GM21825 (cell line): Measurements from ENCODE around the gene AUH.
"Not testable (repeated sequence)": the region's sequence is repeated elsewhere in the genome, so short reads cannot be mapped to it uniquely, and the experiment has no call there.

Experiments
- ATAC-seq: cut with Tn5 transposase; IDR thresholded peaks from one replicate; pipeline ENCODE4 v1.9.1; 2021; ENCODE audit warnings: mild to moderate bottlenecking, moderate library complexity; ENCODE audit not compliant: unreplicated experiment

The AUH gene, protein sequence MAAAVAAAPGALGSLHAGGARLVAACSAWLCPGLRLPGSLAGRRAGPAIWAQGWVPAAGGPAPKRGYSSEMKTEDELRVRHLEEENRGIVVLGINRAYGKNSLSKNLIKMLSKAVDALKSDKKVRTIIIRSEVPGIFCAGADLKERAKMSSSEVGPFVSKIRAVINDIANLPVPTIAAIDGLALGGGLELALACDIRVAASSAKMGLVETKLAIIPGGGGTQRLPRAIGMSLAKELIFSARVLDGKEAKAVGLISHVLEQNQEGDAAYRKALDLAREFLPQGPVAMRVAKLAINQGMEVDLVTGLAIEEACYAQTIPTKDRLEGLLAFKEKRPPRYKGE

DNA sequence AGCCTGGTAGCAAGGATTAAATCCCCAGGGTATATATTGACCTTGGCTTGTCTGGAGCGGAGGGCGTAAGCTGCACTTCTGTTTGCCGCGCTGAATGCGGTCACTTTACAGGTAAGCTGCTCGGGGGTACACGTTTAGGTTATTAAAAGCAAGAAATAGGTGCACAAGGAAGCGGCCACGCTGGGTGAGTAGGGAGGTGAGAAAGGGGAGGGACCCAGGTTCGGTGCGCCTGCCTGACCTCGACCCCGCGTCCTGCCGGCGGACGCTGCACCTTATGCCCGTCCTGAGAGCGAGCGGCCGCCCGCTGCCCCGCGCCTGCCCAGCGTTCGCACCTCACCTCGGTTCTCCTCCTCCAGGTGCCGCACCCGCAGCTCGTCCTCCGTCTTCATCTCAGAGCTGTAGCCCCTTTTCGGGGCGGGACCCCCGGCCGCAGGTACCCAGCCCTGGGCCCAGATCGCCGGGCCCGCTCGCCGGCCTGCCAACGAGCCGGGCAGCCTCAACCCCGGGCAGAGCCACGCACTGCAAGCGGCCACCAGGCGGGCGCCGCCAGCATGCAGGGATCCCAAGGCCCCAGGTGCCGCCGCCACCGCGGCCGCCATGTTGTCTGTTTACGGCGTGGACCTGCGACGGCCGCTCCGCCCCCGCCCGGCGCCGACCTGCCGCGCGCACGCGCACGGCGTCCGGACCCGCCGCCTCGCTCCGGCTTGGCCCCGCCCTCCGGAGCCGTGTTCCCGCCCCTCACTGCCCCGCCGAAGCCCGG is at the start of gene AUH:
AUH (minus strand) TSS at position 628 of the 760 bp plus-strand sequence; CDS start at position 599, 29 bp downstream.
- peak; percentile 86 for ATAC-seq

DNA sequence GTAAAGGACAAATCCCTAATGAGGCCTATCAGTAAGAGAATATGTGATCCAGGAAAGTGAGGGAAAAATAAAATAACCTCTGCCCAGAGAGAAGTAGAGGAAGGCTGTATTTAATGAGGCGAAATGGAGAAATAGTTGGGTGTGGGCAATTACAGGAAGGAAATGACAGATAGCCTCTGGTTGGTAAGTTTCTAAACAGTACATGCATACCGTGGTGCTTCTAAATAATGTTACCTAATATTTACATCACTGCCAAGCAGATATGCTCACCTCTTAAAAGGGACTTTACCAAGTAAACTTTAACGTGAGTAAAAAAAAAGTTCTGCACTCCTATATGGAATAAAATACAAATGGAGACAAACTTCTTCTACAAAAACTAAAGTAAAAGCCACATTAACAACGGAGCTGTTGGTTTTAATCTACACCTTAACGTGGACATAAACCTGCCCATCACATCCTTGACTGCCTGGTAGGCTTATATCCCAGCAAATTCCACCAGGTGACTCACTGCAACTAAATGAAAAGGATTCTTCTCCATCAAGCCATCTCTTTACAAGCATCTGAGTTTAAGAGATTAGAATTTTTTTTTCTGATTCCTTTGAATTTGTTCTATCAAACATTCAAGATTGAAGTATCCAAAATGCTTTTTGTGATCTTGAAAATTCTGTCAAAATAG is 49.5 kb upstream of the AUH start:
- ATAC-seq = no peak

DNA sequence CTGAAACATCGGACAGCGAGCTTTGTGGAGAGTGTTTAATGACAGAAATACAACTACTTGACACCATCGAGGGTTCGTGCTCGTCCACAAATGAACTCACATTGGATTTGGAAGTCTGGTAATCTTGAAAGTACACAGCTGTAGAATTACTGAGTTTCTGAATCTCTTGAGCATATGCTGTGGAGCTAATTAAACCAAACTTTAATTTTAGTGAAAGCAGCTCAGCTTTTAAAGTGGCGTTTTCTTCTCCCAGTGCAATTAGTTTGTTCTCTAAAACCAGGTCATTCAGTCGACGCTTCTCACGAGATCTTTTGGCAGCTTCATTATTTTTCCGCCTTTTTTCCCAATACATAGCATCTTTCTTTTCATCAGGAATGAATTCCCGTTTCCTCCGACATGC is 48.4 kb upstream of the AUH start:
- no peak for ATAC-seq

DNA sequence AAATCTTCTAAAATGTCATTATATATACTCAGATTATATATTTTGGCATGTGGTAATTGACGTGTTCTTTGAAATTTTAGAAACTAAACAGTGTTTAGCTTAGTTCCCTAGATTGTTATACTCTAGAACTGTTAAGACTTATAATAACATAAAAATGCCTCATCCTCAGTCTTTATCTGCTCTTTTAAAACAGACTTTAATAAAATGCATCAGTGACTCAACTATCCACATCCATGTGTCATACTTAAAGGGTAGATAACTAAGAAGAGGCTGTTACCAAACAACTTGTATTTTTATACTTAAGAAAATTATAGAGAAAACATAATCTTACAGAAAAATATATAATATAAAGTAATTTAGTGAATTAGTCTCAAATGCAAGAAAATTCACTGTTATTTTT is 46.8 kb upstream of the AUH start:
- ATAC-seq = no peak

DNA sequence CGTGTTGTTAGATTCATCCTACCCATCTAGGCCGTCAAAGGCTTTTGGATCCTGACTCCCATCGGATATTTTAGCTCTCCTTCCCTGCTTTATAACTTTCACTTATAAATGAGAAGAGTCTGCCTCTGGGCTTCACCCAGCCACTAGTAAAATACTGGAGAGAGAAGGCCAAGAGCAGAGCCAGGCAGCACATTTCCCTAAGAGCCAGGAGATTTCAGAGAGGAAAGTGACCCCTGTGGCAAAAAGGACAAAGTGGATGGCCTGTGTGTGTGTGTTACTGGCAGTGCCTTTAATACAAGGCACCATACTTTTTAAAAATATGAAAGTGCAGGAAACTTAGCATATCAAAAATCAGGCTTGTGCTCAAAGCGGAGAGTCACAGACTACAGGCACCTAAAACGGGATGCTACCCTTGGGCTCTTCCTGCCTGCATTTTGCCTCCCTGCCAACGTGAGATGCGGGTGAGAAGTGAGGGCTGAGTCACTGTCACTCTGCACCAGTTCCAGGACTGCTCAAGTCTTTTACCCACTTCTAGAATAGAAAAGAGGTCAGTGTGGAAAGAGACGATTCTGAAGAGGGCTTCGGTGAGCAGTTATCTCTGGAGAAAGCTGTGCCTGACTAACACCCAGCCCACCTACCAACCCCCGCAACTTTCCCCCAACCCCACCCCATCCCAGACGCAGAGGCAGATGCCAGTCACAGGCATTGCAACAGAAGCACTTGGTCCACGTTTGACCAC is 46.0 kb upstream of the AUH start:
- ATAC-seq = no peak

DNA sequence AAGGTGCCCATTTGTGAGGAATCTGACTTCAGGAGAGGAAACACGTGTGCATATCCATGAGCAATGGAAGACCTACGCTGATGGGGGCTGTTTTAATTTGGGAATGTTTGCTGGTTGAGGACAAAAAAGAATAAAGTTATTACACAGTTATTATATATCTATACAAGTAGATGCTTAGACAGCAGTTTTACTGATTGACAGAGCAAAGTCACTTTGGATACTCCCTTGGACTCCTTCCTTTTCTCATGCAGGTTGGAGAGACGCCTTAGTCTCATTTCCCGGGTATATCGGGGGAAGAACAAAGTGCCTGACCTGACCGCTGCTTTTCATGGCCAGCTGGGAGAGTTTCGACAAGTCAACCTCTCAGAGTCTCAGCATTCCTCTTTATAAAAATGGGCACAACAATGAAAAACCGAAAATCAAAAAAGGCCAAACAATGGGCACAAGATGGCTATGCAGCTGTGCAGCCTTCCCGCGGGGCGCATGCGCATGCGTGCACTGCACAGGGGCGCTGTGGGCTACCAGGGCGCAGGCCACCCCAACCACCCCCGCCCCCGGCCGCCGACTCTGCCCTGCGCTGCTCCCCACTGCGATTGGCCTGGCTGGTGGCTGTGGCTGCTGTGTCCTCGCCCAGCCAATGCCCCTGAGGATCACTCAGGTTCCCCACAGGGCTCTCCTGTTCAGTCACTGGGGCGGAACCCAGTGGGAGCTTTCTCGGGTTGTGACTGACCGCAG is 43.8 kb upstream of the AUH start:
- ATAC-seq = no peak

DNA sequence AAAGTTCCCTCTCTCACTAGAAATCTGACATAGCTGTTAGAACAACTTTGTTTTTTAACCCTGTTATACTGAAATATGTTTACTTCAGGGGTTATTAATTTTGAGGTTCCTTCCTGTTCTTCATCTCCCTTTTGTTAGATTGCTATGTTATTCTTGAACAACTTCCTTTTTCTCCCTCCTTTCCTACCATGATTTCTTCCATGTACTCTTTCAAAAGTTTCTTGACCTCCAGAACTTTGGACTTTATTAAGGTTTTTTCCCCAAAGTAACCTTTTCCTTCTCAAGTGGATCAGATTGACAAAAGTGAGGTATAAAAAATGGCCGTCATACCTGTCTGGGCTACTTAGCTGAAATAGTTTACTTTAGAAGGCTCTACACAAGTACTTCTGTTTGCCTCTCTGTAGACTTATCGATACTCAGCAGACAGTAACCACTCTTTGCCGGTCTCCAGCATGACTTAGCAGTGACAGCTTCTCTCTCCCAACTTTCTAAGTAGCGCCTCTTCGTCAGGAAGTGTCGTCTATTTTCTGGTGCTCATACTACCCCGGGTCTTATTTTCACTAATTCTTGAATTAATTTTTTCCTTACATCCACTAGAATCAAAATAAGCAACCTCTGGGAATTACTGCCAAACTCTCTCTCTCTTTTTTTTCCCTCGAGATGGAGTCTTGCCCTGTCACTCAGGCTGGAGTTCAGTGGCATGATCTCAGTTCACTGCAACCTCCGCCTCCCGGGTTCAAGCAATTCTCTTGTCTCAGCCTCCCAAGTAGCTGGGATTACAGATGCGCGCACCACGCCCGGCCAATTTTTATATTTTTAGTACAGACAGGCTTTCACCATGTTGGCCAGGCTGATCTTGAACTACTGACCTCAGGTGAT is 42.2 kb upstream of the AUH start:
- ATAC-seq = no peak

GRCh38 chr9:91398926-91399325 is 37.2 kb upstream of the AUH start:
- no peak for ATAC-seq

GRCh38 chr9:91395553-91396471 is 34.1 kb upstream of the AUH start:
- ATAC-seq = peak; percentile 80

- no peak for ATAC-seq
Measured at GRCh38 chr9:91395106-91395552, 33.4 kb upstream of the AUH start.

DNA sequence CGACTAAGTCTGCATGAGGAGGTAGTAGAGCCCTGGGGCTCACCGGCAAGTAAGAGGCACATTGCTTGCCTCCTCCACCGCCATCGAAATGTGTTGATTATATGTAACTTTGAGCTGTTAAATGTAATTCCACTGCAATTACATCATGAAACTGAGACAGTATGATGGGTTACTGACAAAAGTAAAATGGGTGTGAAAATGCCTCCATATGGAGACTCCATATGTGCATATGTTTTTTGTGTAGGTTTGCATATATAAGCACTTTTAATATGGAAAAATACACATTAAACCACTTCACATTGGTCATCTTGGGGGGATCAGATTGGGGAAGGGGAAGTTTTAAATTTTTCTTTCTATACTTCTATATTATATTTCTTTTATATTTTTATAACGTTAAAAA is 32.1 kb upstream of the AUH start:
- ATAC-seq = no peak

DNA sequence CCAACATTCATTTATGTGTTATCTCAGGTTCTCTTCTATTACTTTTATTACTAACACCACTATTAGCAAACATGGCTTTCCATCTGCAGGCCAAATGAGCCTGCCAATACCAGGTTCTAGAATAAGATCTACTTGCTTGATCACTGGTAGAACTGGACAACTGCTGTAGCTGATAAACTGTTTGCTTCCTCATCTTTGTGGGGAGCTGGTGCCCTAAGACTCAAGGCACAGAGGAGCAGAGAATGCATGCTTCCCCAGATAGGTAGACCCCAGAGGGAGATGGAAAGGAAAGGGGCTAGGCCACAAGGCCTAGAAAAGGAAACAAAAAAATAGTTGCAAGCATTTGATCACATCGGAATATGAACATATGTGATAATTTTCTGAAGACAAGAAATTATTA is 30.7 kb upstream of the AUH start:
- no peak for ATAC-seq

DNA sequence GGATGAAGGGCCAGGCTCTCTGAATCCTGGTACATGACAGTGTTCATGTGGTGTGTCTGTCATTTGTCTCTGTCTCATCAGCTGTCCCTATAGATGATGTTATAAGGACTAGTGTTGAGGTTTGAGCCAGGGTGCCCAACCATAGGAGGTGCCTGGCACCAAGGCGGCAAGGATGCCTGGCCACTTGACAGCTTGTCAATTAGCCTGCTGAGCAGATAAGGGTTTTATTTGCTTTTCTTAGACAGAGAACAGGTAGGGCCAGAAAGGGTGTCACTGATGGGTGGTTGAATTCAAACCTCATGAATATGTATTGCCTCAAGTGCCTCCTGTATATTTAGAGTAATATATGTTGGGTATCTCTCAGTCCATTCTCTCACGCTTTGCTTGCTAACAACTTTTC is 30.1 kb upstream of the AUH start:
- ATAC-seq = no peak

GRCh38 chr9:91391412-91391811 is 29.7 kb upstream of the AUH start:
- ATAC-seq = no peak

DNA sequence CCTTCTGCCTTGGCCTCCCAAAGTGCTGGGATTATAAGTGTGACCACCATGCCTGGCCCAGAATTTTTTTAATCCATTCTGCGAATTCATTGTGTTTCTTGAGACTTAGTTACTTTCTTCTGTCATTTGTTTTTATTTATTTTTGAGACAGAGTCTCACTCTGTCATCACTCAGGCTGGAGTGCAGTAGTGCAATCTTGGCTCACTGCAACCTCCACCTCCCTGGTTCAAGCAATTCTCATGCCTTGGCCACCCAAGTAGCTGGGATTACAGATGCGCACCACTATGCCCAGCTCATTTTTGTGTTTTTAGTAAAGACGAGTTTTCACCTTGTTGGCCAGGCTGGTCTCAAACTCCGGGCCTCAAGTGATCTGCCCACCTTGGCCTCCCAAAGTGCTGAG is 28.0 kb upstream of the AUH start:
- not testable (repeated sequence) for ATAC-seq

- ATAC-seq = no peak
Measured at GRCh38 chr9:91386765-91387164, 25.0 kb upstream of the AUH start.

DNA sequence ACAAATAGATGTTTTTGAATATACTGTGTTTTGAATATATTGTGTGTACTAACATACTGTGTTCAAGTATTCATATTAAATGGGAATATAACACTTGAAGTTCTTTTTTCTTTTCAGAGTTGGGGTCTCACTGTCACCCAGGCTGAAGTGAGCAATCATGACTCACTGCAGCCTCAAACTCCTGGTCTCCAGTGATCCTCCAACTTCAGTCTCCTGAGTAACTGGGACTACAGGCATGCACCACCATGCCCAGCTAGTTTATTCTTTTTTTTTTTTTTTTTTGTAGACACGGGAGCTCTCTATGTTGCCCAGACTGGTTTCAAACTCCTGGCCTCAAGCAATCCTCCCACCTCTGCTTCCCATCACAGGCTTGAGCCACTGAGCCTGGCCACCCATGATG is 23.2 kb upstream of the AUH start:
- no peak for ATAC-seq

DNA sequence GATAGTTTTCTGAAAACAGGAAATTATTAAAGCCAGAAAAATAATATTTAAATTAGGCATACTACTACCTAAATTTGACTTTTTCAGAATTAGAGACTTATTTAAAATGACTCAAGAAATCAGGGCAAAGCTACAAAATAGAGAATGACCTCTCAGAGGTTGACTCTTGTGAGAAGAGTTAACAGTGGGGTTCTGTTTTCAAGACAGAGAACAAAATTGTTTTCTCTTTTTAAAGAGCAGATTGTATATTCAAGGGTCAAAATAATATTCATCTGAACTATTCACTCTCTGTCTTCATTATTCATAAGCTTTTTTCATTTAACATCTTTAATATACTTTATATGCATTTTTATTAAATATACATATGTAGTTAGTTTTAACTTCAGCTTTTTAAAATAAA is 21.9 kb upstream of the AUH start:
- no peak for ATAC-seq
